T-helper 2 cell (primary cell): ENCODE data around the gene IGLL1.
A peak's percentile ranks its signal among the peaks of the same experiment; 100 is the strongest.
"Not testable (repeated sequence)": the region's sequence is repeated elsewhere in the genome, so short reads cannot be mapped to it uniquely, and the experiment has no call there.

Source experiments
- DNase-seq, 5 experiments: peaks; one replicate each; pipeline versions ENCODE4 v3.0.0 to v3.0.0-alpha.2; 2012 to 2022

The IGLL1 gene

GRCh38 chr22:23562186-23562585, 17.9 kb downstream of the IGLL1 start:
- no peak for DNase-seq

- DNase-seq, result not testable (repeated sequence)
Observed at GRCh38 chr22:23561025-23561510, 19.0 kb downstream of the IGLL1 start.

- DNase-seq, result not testable (repeated sequence)
Observed at GRCh38 chr22:23560215-23560614, 19.9 kb downstream of the IGLL1 start.

GRCh38 chr22:23557467-23557866, 22.6 kb downstream of the IGLL1 start:
- no peak for DNase-seq

GRCh38 chr22:23557036-23557435, 23.1 kb downstream of the IGLL1 start:
- no peak for DNase-seq

GRCh38 chr22:23556026-23556620, 24.0 kb downstream of the IGLL1 start:
- no peak for DNase-seq

GRCh38 chr22:23555118-23555517, 25.0 kb downstream of the IGLL1 start:
- DNase-seq, result no peak

GRCh38 chr22:23553924-23554870, 25.9 kb downstream of the IGLL1 start:
- DNase-seq, result no peak

GRCh38 chr22:23553438-23553837, 26.7 kb downstream of the IGLL1 start:
- DNase-seq, result no peak

- no peak for DNase-seq
Observed at GRCh38 chr22:23552573-23552972, 27.5 kb downstream of the IGLL1 start.

GRCh38 chr22:23551385-23551784, 28.7 kb downstream of the IGLL1 start:
- DNase-seq, result no peak

- no peak for DNase-seq
Observed at GRCh38 chr22:23550049-23550650, 29.9 kb downstream of the IGLL1 start.

- DNase-seq, result no peak
Observed at GRCh38 chr22:23549198-23549595, 30.9 kb downstream of the IGLL1 start.

GRCh38 chr22:23548501-23549197, 31.4 kb downstream of the IGLL1 start:
- no peak for DNase-seq

GRCh38 chr22:23547818-23548500, 32.1 kb downstream of the IGLL1 start:
- DNase-seq, result no peak

GRCh38 chr22:23547382-23547781, 32.7 kb downstream of the IGLL1 start:
- DNase-seq, result not testable (repeated sequence)

- DNase-seq, result no peak
Observed at GRCh38 chr22:23544852-23545251, 35.2 kb downstream of the IGLL1 start.

- not testable (repeated sequence) for DNase-seq
Observed at GRCh38 chr22:23543506-23544000, 36.5 kb downstream of the IGLL1 start.

GRCh38 chr22:23542933-23543332, 37.2 kb downstream of the IGLL1 start:
- peak in 1 of 5 experiments; percentile 12 for DNase-seq

- DNase-seq, result not testable (repeated sequence)
Observed at GRCh38 chr22:23542391-23542790, 37.7 kb downstream of the IGLL1 start.

GRCh38 chr22:23541849-23542281, 38.2 kb downstream of the IGLL1 start:
- DNase-seq, result not testable (repeated sequence)

GRCh38 chr22:23540837-23541236, 39.3 kb downstream of the IGLL1 start:
- not testable (repeated sequence) for DNase-seq
